IgD-negative memory B cell (primary cell): ENCODE measurements around the gene CIBAR2. TPM values are rescaled to one million over a fixed set of nuclear protein-coding genes. Genes with fewer than 3 reads are reported as not detected.

Source experiments
- H3K27ac Mint-ChIP-seq, 3 donors: one replicate each; pipeline ENCODE4 v1.8.0; 2020 to 2022; ENCODE audit warnings: mild to moderate bottlenecking in 3 of 3, mixed read lengths in 3 of 3, moderate library complexity in 1 of 3
- H3K27me3 Mint-ChIP-seq: one replicate; pipeline ENCODE4 v1.8.0; 2021; ENCODE audit warnings: mixed read lengths
- H3K36me3 Mint-ChIP-seq: one replicate; pipeline ENCODE4 v1.8.0; 2020; ENCODE audit warnings: mild to moderate bottlenecking, mixed read lengths
- H3K4me1 Mint-ChIP-seq, 3 donors: one replicate each; pipeline ENCODE4 v1.8.0; 2020 to 2022; ENCODE audit warnings: mixed read lengths in 3 of 3, mild to moderate bottlenecking in 1 of 3
- H3K4me3 Mint-ChIP-seq, 4 donors: one replicate each; pipeline ENCODE4 v1.8.0; 2020 to 2022; ENCODE audit warnings: mild to moderate bottlenecking in 4 of 4, mixed read lengths in 4 of 4, moderate library complexity in 3 of 4
- H3K9me3 Mint-ChIP-seq, 3 donors: one replicate each; pipeline ENCODE4 v1.8.0; 2020 to 2021; ENCODE audit warnings: mixed read lengths in 3 of 3, mild to moderate bottlenecking in 1 of 3
- polyA plus RNA-seq: library from polyadenylated mRNA; unstranded; fragments of 300-500 nt; fragmentation: Illumina TruSeq; gene quantifications from one replicate; pipeline ENCODE4 v1.2.3, GENCODE V29; 2021

Gene CIBAR2
- polyA plus RNA-seq, 1 donor from 2014 or later, result not detected

DNA sequence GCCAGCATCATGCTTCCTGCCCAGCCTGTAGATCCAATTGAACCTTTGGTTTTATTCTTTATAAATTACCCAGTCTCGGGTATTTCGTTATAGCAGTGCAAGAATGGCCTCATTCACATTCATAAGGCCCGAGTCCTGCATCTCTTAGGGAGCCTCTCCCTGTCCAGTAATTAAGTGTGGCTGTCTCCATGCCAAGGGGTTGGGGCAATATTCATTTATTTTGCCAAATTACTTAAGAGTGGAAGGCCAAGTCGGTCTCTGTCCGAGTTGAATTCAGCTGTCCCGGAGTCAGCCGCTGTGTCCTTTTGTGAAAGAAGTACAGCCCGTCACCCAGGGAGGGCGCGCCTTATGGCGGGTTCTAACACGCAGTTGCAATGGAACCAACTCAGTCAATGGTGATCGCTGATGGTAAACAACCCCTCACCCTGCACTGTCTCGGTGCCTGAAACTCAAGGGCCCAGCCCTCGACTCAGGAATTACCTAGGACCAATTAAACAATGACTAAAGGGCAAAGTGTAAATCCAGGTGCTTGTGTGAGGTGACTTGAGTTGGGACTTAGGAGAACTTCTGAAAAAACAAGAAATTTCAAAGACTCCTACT lies 62.5 kb downstream of the CIBAR2 start:
- H3K27ac Mint-ChIP-seq, result no peak overlapping the region
- peaks cover 12% of the 10 kb centered on the region for H3K27me3 Mint-ChIP-seq
- H3K4me1 Mint-ChIP-seq, result no peaks in the 10 kb centered on the region
- H3K4me3 Mint-ChIP-seq, result peak overlapping the region in 1 of 4 donors; percentile 39
- no peaks in the 10 kb centered on the region for H3K9me3 Mint-ChIP-seq
- H3K36me3 Mint-ChIP-seq, result no peaks in the 10 kb centered on the region

- no peaks in the 10 kb centered on the region for H3K4me1 Mint-ChIP-seq
- peaks cover 12% of the 10 kb centered on the region for H3K27me3 Mint-ChIP-seq
- no peak overlapping the region for H3K27ac Mint-ChIP-seq
- H3K36me3 Mint-ChIP-seq, result peaks cover under 1% of the 10 kb centered on the region
- H3K4me3 Mint-ChIP-seq, result no peak overlapping the region
- H3K9me3 Mint-ChIP-seq, result no peaks in the 10 kb centered on the region
These were observed 63.2 kb downstream of the CIBAR2 start for GRCh38 chr16:85048921-85049562.

Other genes with a start within 250 kb of the CIBAR2 start
- gene ZDHHC7, start 100.9 kb downstream of the CIBAR2 start, polyA plus RNA-seq, result 30.8 TPM
- gene KIAA0513, start 84.7 kb downstream of the CIBAR2 start, polyA plus RNA-seq, result 1.1 TPM